IMR-90 (cell line): Measurements from ENCODE around the gene ZNF423. TPM values are rescaled to one million over a fixed set of nuclear protein-coding genes. Genes with fewer than 3 reads are reported as not detected.
A peak's percentile ranks its signal among the peaks of the same experiment; 100 is the strongest.

ENCODE experiments used
- ATAC-seq: fragments of 200-7000 bp; cut with Tn5 transposase; 2 replicates; pipeline ENCODE4 v1.9.1; 2020; ENCODE audit warnings: low read depth, mild to moderate bottlenecking, moderate library complexity
- BruUV-seq: library from RNA; stranded (reverse); fragments of 400-500 nt; replicated peaks from 2 replicates; lab custom pipeline; 2021; lab: Mats Ljungman, UMichigan
- CTCF ChIA-PET: fragments of 300-600 bp; formaldehyde crosslinking; extraction: SDS; loops from one replicate; lab custom pipeline; 2021; ENCODE audit warnings: antibody characterized with exemption; lab: Yijun Ruan, JAX
- POLR2A ChIA-PET: fragments of 300-600 bp; sonication (Branson Sonifier 250); formaldehyde crosslinking; loops from one replicate; lab custom pipeline; 2022; ENCODE audit warnings: antibody characterized with exemption; ENCODE audit not compliant: unreplicated experiment; lab: Charles Lee
- DNase-seq: peaks from one replicate; pipeline ENCODE4 v3.0.0; 2013
- H2AFZ ChIP-seq: replicated peaks from 2 replicates; pipeline ENCODE3; 2013; ENCODE audit warnings: low read length, mild to moderate bottlenecking; ENCODE audit not compliant: poor library complexity
- H2AK5ac ChIP-seq: 2 replicates; pipeline ENCODE4 v1.6.1; 2013; ENCODE audit warnings: low read depth, low read length, inconsistent platforms
- H2AK9ac ChIP-seq: replicated peaks from 2 replicates; pipeline ENCODE3; 2013; ENCODE audit warnings: mild to moderate bottlenecking, low read depth, low read length, moderate library complexity; ENCODE audit not compliant: poor library complexity
- H2BK120ac ChIP-seq: 2 replicates; pipeline ENCODE4 v1.6.1; 2013; ENCODE audit warnings: low read depth, low read length, inconsistent platforms
- H2BK15ac ChIP-seq: 3 replicates; pipeline ENCODE4 v1.6.1; 2013; ENCODE audit warnings: low read depth, low read length, inconsistent platforms
- H2BK20ac ChIP-seq: 2 replicates; pipeline ENCODE4 v1.6.1; 2013; ENCODE audit warnings: low read depth, mild to moderate bottlenecking, inconsistent platforms, low read length, moderate library complexity
- H2BK5ac ChIP-seq: 2 replicates; pipeline ENCODE4 v1.6.1; 2013; ENCODE audit warnings: mild to moderate bottlenecking, low read depth, low read length, inconsistent platforms; ENCODE audit not compliant: poor library complexity, severe bottlenecking
- H3K14ac ChIP-seq: replicated peaks from 2 replicates; pipeline ENCODE4 v1.6.1; 2013; ENCODE audit warnings: low read depth, low read length, inconsistent platforms
- H3K18ac ChIP-seq: 2 replicates; pipeline ENCODE4 v1.6.1; 2013; ENCODE audit warnings: low read depth, low read length, control low read depth
- H3K23ac ChIP-seq: 2 replicates; pipeline ENCODE4 v1.6.1; 2013; ENCODE audit warnings: low read depth, low read length, inconsistent platforms
- H3K27ac ChIP-seq: 2 replicates; pipeline ENCODE4 v1.5.1; 2013; ENCODE audit warnings: mild to moderate bottlenecking, control low read depth, low read length; ENCODE audit not compliant: insufficient read depth
- H3K27me3 ChIP-seq: 2 replicates; pipeline ENCODE4 v1.6.1; 2013; ENCODE audit warnings: low read length; ENCODE audit not compliant: control insufficient read depth, insufficient read depth
- H3K36me3 ChIP-seq: 2 replicates; pipeline ENCODE4 v1.6.1; 2013; ENCODE audit warnings: low read length, mixed read lengths; ENCODE audit not compliant: control insufficient read depth, insufficient read depth
- H3K4ac ChIP-seq: 2 replicates; pipeline ENCODE4 v1.6.1; 2013; ENCODE audit warnings: low read depth, low read length, inconsistent platforms
- H3K4me1 ChIP-seq: 2 replicates; pipeline ENCODE4 v1.6.1; 2013; ENCODE audit warnings: low read length, mixed read lengths; ENCODE audit not compliant: control insufficient read depth, insufficient read depth
- H3K4me2 ChIP-seq: 2 replicates; pipeline ENCODE4 v1.6.1; 2013; ENCODE audit warnings: low read depth, mild to moderate bottlenecking, control low read depth, low read length, moderate library complexity
- H3K4me3 ChIP-seq: 2 replicates; pipeline ENCODE4 v1.5.1; 2013; ENCODE audit warnings: low read depth, mild to moderate bottlenecking, control low read depth, low read length, moderate library complexity; ENCODE audit not compliant: insufficient read depth
- H3K56ac ChIP-seq: 2 replicates; pipeline ENCODE4 v1.6.1; 2013; ENCODE audit warnings: low read length, inconsistent platforms; ENCODE audit not compliant: insufficient read depth; ENCODE audit errors: extremely low read depth
- H3K79me1 ChIP-seq, 2 experiments: 2 replicates each; pipeline ENCODE4 v1.6.1; 2013; ENCODE audit warnings: low read length in 2 of 2, inconsistent platforms in 1 of 2, low read depth in 1 of 2
- H3K9ac ChIP-seq: 2 replicates; pipeline ENCODE4 v1.6.1; 2013; ENCODE audit warnings: low read depth, low read length, control low read depth
- H3K9me1 ChIP-seq: 2 replicates; pipeline ENCODE4 v1.6.1; 2013; ENCODE audit warnings: low read length, inconsistent platforms; ENCODE audit not compliant: insufficient read depth
- H3K9me3 ChIP-seq: 2 replicates; pipeline ENCODE4 v1.6.1; 2013; ENCODE audit warnings: low read length; ENCODE audit not compliant: control insufficient read depth, insufficient read depth
- H4K20me1 ChIP-seq: 2 replicates; pipeline ENCODE4 v1.6.1; 2013; ENCODE audit warnings: low read length, inconsistent platforms; ENCODE audit not compliant: insufficient read depth
- H4K5ac ChIP-seq: 2 replicates; pipeline ENCODE4 v1.6.1; 2013; ENCODE audit warnings: mild to moderate bottlenecking, low read depth, low read length, control low read depth
- H4K8ac ChIP-seq, 2 experiments: 2 replicates each; pipeline ENCODE4 v1.6.1; 2013; ENCODE audit warnings: low read depth in 2 of 2, low read length in 2 of 2, control low read depth in 1 of 2, inconsistent platforms in 1 of 2
- H4K91ac ChIP-seq: 2 replicates; pipeline ENCODE4 v1.6.1; 2013; ENCODE audit warnings: low read depth, low read length, inconsistent platforms; ENCODE audit not compliant: insufficient read depth
- POLR2A ChIP-seq: IDR thresholded peaks from 2 replicates; pipeline ENCODE4 v1.6.1; 2012; ENCODE audit warnings: mild to moderate bottlenecking, low read depth, low read length
- WGBS, 2 experiments: methylation state at CpG; one replicate each; pipeline versions ENCODE4 v1.1.5 to v1.1.7; 2013; ENCODE audit warnings: missing lambda C conversion rate in 2 of 2; ENCODE audit not compliant: insufficient read length in 1 of 2; ENCODE audit errors: extremely low coverage in 2 of 2; 5-methylcytosine and 5-hydroxymethylcytosine counted together
- dilution Hi-C: fragments of 300-500 bp; cut with HindIII; formaldehyde crosslinking; loops from one replicate; pipeline ENCODE4 v1.14.3; 2018; ENCODE audit warnings: low sequenced_read_pairs; ENCODE audit not compliant: unreplicated experiment
- in situ Hi-C: fragments of 300-500 bp; cut with MboI; formaldehyde crosslinking; loops from 3 replicates; pipeline ENCODE4 v1.14.3; 2019; ENCODE audit warnings: low sequenced_read_pairs, inconsistent platforms, mixed read lengths
- intact Hi-C: fragments of 100-400 bp; cut with micrococcal nuclease; formaldehyde crosslinking; loops from 2 replicates; pipeline ENCODE4 v1.10.0; 2022
- polyA plus RNA-seq, 3 experiments: library from polyadenylated mRNA; depleted of rRNA; stranded (reverse); fragments of >200 nt; gene quantifications; 2 replicates each; pipeline ENCODE4 v1.2.3, GENCODE V29; 2012; ENCODE audit warnings: low replicate concordance in 1 of 3
- total RNA-seq: library from RNA; depleted of rRNA; stranded (reverse); fragments of >200 nt; gene quantifications from 2 replicates; pipeline ENCODE4 v1.2.3, GENCODE V29; 2012

The ZNF423 gene
- total and polyA plus RNA-seq, 2 of the 4 experiments (the other 2 are of a cell fraction) = under 0.01 to 0.10 TPM

DNA sequence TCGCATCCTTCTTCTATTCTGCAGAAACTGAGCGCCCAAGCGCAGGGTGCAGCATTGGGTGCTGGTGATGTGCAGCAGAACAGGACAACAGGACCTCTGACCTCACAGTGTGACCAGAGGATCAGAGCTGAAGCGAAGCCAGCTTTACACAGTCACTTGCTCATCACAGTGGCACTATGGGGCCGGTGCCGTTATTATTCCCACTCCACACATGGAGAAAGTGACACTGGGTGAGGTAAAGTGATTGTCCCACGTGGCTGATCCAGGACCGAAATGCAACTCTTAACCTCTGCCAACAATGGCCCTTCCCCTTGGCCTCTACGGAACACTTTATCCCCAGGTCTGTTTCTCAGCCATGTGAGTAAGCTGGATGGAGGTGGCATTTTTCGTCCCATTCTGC, 311.1 kb downstream of the ZNF423 start:
- Histone ChIP-seq H3K4me2 (no peak overlapping the region), H3K27me3 (peaks cover 6% of the 10 kb centered on the region), H3K56ac (no peak overlapping the region), H2BK5ac (no peak overlapping the region), H4K8ac (no peak overlapping the region), H3K14ac (no peak overlapping the region), H3K79me1 (no peaks in the 10 kb centered on the region), H4K5ac (no peak overlapping the region), H2BK20ac (no peak overlapping the region), H3K4ac (no peak overlapping the region), H3K4me3 (no peak overlapping the region), H4K20me1 (no peaks in the 10 kb centered on the region), H3K23ac (no peak overlapping the region), H3K36me3 (no peaks in the 10 kb centered on the region), H3K27ac (no peak overlapping the region), H3K18ac (no peak overlapping the region), H2AK5ac (no peak overlapping the region), H3K9me3 (no peaks in the 10 kb centered on the region), H2AFZ (peak overlapping the region; percentile 24), H2BK15ac (no peak overlapping the region), H4K91ac (no peak overlapping the region), H3K4me1 (no peaks in the 10 kb centered on the region), H3K9me1 (no peaks in the 10 kb centered on the region), H2AK9ac (no peak overlapping the region), H2BK120ac (no peak overlapping the region), H3K9ac (no peak overlapping the region)
- BruUV-seq = no TSS peak
- dilution Hi-C loops (no loop called here), intact Hi-C loops (no loop called here), in situ Hi-C loops (no loop called here)
- 60% methylated on average over 1 of the region's 10 CpGs; no CpG with 5 or more reads in 1 of the 2 experiments for whole genome bisulfite sequencing, 2 experiments
- POLR2A ChIA-PET = no interaction called here
- TF ChIP-seq POLR2A = no peak
- CTCF ChIA-PET = interaction anchor here (1.2 kb wide), 1 partner anchor 12 kb away, joined by 3 read pairs; no protein-coding TSS in a partner anchor
- ATAC-seq (no peak), DNase-seq (no peak)
